ENCODE results near the gene SLC30A3.

Gene SLC30A3

DNA sequence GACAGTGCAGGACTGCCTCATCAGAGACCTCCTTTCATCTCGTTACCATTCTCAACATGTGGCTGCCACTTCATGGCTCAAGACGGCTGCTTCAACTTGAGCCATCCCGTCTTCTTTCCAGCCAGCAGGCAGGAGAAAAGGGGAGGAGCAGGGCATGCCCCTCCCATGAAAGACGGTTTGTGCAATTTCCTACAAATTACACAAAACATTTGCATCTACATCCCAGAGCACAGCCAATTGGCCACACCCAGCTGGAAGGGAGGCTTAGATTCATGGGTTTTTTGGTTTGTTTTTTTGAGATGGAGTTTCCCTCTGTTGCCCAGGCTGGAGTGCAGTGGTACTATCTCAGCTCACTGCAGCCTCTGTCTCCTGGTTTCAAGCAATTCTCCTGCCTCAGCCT lies 33.6 kb upstream of the SLC30A3 start:
- no peak overlapping the region for H3K4me3 ChIP-seq (ENCODE audit: low read length in 2 of 2)
- H3K9ac ChIP-seq (ENCODE audit: low read depth, low read length, poor library complexity): no peak overlapping the region
- H2BK15ac ChIP-seq (ENCODE audit: low read length): no peak overlapping the region
- H3K27ac ChIP-seq (replicated peaks; ENCODE audit: low read length): no peak overlapping the region
- H3K23ac ChIP-seq (ENCODE audit: low read depth, low read length, poor library complexity): no peak overlapping the region
- no CpG with 5 or more reads among the region's 4 CpGs for WGBS, 2 donors (ENCODE audit: extremely low coverage in 2 of 2, insufficient read length in 2 of 2, insufficient replicate concordance in 1 of 2)
- no peak for DNase-seq (ENCODE audit: low spot score)
- H3K36me3 ChIP-seq (replicated peaks in 1 of 2; ENCODE audit: control insufficient read depth in 2 of 2, insufficient read depth in 2 of 2, low read length in 2 of 2): no peaks in the 10 kb centered on the region
- no peaks in the 10 kb centered on the region for H3K9me3 ChIP-seq (replicated peaks in 1 of 2; ENCODE audit: control insufficient read depth in 2 of 2, insufficient read depth in 1 of 2, low read depth in 1 of 2, low read length in 2 of 2)
- no peak overlapping the region for H3K18ac ChIP-seq (ENCODE audit: low read length)
- H4K8ac ChIP-seq (ENCODE audit: low read depth, low read length): no peak overlapping the region
- no peaks in the 10 kb centered on the region for H3K79me1 ChIP-seq (ENCODE audit: low read depth, low read length)
- H2BK120ac ChIP-seq (ENCODE audit: low read depth, low read length): no peak overlapping the region
- no peak overlapping the region for H3K4ac ChIP-seq (ENCODE audit: low read length)
- no peak overlapping the region for H3K4me2 ChIP-seq (ENCODE audit: insufficient read depth, low read length, poor library complexity, severe bottlenecking)
- H3K27me3 ChIP-seq (ENCODE audit: control insufficient read depth in 3 of 3, insufficient read depth in 3 of 3, low read depth in 1 of 3, low read length in 3 of 3): peaks cover 0 to 59% (median 2%) of the 10 kb centered on the region in 3 experiments
- H4K91ac ChIP-seq (ENCODE audit: low read depth, low read length, poor library complexity): no peak overlapping the region
- H3K4me1 ChIP-seq (ENCODE audit: control insufficient read depth in 2 of 2, insufficient read depth in 1 of 2, low read depth in 1 of 2, low read length in 2 of 2): no peaks in the 10 kb centered on the region
- no peak overlapping the region for H3K14ac ChIP-seq (ENCODE audit: low read length)
- no peak overlapping the region for H2BK12ac ChIP-seq (ENCODE audit: low read length)
- H2BK5ac ChIP-seq (ENCODE audit: low read length): no peak overlapping the region
- H2AK5ac ChIP-seq (ENCODE audit: low read depth, low read length): no peak overlapping the region
- H2AFZ ChIP-seq (ENCODE audit: low read length): no peak overlapping the region

DNA sequence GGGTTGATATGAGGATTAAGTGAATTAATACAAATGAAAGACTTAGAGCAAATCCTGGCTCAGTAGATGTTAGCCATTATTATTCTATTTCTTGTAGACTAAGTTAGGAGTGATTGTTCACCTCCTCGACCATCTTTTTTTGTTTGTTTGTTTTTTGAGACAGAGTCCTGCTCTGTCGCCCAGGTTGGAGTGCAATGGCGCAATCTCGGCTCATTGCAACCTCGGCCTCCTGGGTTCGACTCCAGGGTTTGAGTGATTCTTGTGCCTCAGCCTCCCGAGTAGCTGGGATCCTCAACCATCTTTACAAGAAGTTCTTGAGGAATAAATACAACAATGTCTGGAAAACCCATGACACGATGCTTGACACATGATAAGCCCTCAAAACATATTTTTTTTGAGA lies 32.1 kb upstream of the SLC30A3 start:
- no peaks in the 10 kb centered on the region for H3K9me3 ChIP-seq (replicated peaks in 1 of 2; ENCODE audit: control insufficient read depth in 2 of 2, insufficient read depth in 1 of 2, low read depth in 1 of 2, low read length in 2 of 2)
- H4K91ac ChIP-seq (ENCODE audit: low read depth, low read length, poor library complexity): no peak overlapping the region
- no peaks in the 10 kb centered on the region for H3K4me1 ChIP-seq (ENCODE audit: control insufficient read depth in 2 of 2, insufficient read depth in 1 of 2, low read depth in 1 of 2, low read length in 2 of 2)
- no peak overlapping the region for H3K4ac ChIP-seq (ENCODE audit: low read length)
- H2BK5ac ChIP-seq (ENCODE audit: low read length): no peak overlapping the region
- H3K79me1 ChIP-seq (ENCODE audit: low read depth, low read length): no peaks in the 10 kb centered on the region
- no peak overlapping the region for H3K4me2 ChIP-seq (ENCODE audit: insufficient read depth, low read length, poor library complexity, severe bottlenecking)
- DNase-seq (ENCODE audit: low spot score): no peak
- H3K36me3 ChIP-seq (replicated peaks in 1 of 2; ENCODE audit: control insufficient read depth in 2 of 2, insufficient read depth in 2 of 2, low read length in 2 of 2): no peaks in the 10 kb centered on the region
- H2AK5ac ChIP-seq (ENCODE audit: low read depth, low read length): no peak overlapping the region
- H3K9ac ChIP-seq (ENCODE audit: low read depth, low read length, poor library complexity): no peak overlapping the region
- no peak overlapping the region for H2BK12ac ChIP-seq (ENCODE audit: low read length)
- no peak overlapping the region for H2AFZ ChIP-seq (ENCODE audit: low read length)
- H2BK120ac ChIP-seq (ENCODE audit: low read depth, low read length): no peak overlapping the region
- no peak overlapping the region for H4K8ac ChIP-seq (ENCODE audit: low read depth, low read length)
- no peak overlapping the region for H3K14ac ChIP-seq (ENCODE audit: low read length)
- H3K23ac ChIP-seq (ENCODE audit: low read depth, low read length, poor library complexity): no peak overlapping the region
- H3K18ac ChIP-seq (ENCODE audit: low read length): no peak overlapping the region
- no CpG with 5 or more reads among the region's 8 CpGs for WGBS, 2 donors (ENCODE audit: extremely low coverage in 2 of 2, insufficient read length in 2 of 2, insufficient replicate concordance in 1 of 2)
- peaks cover 0 to 73% (median 2%) of the 10 kb centered on the region in 3 experiments for H3K27me3 ChIP-seq (ENCODE audit: control insufficient read depth in 3 of 3, insufficient read depth in 3 of 3, low read depth in 1 of 3, low read length in 3 of 3)
- H2BK15ac ChIP-seq (ENCODE audit: low read length): no peak overlapping the region
- H3K4me3 ChIP-seq (ENCODE audit: low read length in 2 of 2): no peak overlapping the region
- H3K27ac ChIP-seq (replicated peaks; ENCODE audit: low read length): no peak overlapping the region

DNA sequence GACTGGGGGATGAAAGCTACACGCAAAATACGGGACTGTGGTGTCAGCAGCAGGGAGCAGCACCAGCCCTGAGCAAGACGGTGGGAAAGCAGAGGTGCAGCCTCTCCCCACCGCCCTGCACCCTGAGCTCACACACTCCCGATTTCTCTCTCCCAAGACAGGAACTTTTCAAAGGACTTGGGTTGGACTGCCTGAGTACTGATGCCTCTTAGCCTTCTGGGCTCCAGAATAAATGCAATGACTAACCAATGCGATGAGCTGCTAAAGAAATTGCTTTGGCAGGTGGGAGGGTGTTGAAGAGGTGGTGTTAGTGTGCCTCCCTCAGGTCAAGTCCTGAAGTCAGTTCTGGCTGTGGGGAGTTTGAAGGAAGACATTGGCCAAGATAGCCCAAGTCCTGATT lies 29.0 kb upstream of the SLC30A3 start:
- Histone ChIP-seq H2BK120ac (ENCODE audit: low read depth, low read length) (no peak overlapping the region), H3K79me1 (ENCODE audit: low read depth, low read length) (no peaks in the 10 kb centered on the region), H3K4me3 (ENCODE audit: low read length in 2 of 2) (no peak overlapping the region), H3K9ac (ENCODE audit: low read depth, low read length, poor library complexity) (no peak overlapping the region), H2BK15ac (ENCODE audit: low read length) (no peak overlapping the region), H2BK12ac (ENCODE audit: low read length) (no peak overlapping the region), H2BK5ac (ENCODE audit: low read length) (no peak overlapping the region), H4K8ac (ENCODE audit: low read depth, low read length) (no peak overlapping the region), H3K14ac (ENCODE audit: low read length) (no peak overlapping the region), H3K4ac (ENCODE audit: low read length) (no peak overlapping the region), H2AK5ac (ENCODE audit: low read depth, low read length) (no peak overlapping the region), H4K91ac (ENCODE audit: low read depth, low read length, poor library complexity) (no peak overlapping the region), H3K27me3 (ENCODE audit: control insufficient read depth in 3 of 3, insufficient read depth in 3 of 3, low read depth in 1 of 3, low read length in 3 of 3) (peaks cover 0 to 75% (median 2%) of the 10 kb centered on the region in 3 experiments), H3K18ac (ENCODE audit: low read length) (no peak overlapping the region), H3K4me1 (ENCODE audit: control insufficient read depth in 2 of 2, insufficient read depth in 1 of 2, low read depth in 1 of 2, low read length in 2 of 2) (no peaks in the 10 kb centered on the region), H3K4me2 (ENCODE audit: insufficient read depth, low read length, poor library complexity, severe bottlenecking) (no peak overlapping the region), H3K27ac (replicated peaks; ENCODE audit: low read length) (no peak overlapping the region), H3K9me3 (replicated peaks in 1 of 2; ENCODE audit: control insufficient read depth in 2 of 2, insufficient read depth in 1 of 2, low read depth in 1 of 2, low read length in 2 of 2) (no peaks in the 10 kb centered on the region), H3K23ac (ENCODE audit: low read depth, low read length, poor library complexity) (no peak overlapping the region), H2AFZ (ENCODE audit: low read length) (no peak overlapping the region), H3K36me3 (replicated peaks in 1 of 2; ENCODE audit: control insufficient read depth in 2 of 2, insufficient read depth in 2 of 2, low read length in 2 of 2) (no peaks in the 10 kb centered on the region)
- no CpG with 5 or more reads among the region's 6 CpGs for WGBS, 2 donors (ENCODE audit: extremely low coverage in 2 of 2, insufficient read length in 2 of 2, insufficient replicate concordance in 1 of 2)
- no peak for DNase-seq (ENCODE audit: low spot score)

DNA sequence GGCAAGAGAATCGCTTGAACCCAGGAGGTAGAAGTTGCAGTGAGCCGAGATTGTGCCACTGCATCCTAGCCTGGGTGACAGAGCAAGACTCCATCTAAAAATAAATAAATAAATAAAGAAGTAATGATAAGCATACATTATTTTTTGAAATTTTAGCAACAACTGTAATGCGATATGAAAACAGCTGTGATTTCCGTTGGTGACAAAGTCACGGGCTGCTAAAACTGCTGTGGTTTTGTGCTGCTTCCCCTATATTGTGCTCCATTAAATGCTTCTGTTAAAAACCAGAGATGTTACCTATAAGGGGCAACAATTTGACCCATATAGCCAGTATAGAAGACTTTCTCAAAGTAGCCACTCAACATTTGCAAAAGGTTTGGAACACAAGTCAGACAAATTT lies 27.7 kb upstream of the SLC30A3 start:
- Histone ChIP-seq H3K27ac (replicated peaks; ENCODE audit: low read length) (no peak overlapping the region), H3K4me1 (ENCODE audit: control insufficient read depth in 2 of 2, insufficient read depth in 1 of 2, low read depth in 1 of 2, low read length in 2 of 2) (no peaks in the 10 kb centered on the region), H3K9me3 (replicated peaks in 1 of 2; ENCODE audit: control insufficient read depth in 2 of 2, insufficient read depth in 1 of 2, low read depth in 1 of 2, low read length in 2 of 2) (no peaks in the 10 kb centered on the region), H2BK5ac (ENCODE audit: low read length) (no peak overlapping the region), H2BK120ac (ENCODE audit: low read depth, low read length) (no peak overlapping the region), H2AFZ (ENCODE audit: low read length) (no peak overlapping the region), H3K4me2 (ENCODE audit: insufficient read depth, low read length, poor library complexity, severe bottlenecking) (no peak overlapping the region), H2BK15ac (ENCODE audit: low read length) (no peak overlapping the region), H3K18ac (ENCODE audit: low read length) (no peak overlapping the region), H2AK5ac (ENCODE audit: low read depth, low read length) (no peak overlapping the region), H3K4me3 (ENCODE audit: low read length in 2 of 2) (no peak overlapping the region), H4K8ac (ENCODE audit: low read depth, low read length) (no peak overlapping the region), H3K23ac (ENCODE audit: low read depth, low read length, poor library complexity) (no peak overlapping the region), H2BK12ac (ENCODE audit: low read length) (no peak overlapping the region), H3K14ac (ENCODE audit: low read length) (no peak overlapping the region), H4K91ac (ENCODE audit: low read depth, low read length, poor library complexity) (no peak overlapping the region), H3K4ac (ENCODE audit: low read length) (no peak overlapping the region), H3K9ac (ENCODE audit: low read depth, low read length, poor library complexity) (no peak overlapping the region), H3K27me3 (ENCODE audit: control insufficient read depth in 3 of 3, insufficient read depth in 3 of 3, low read depth in 1 of 3, low read length in 3 of 3) (peaks cover 0 to 84% (median 2%) of the 10 kb centered on the region in 3 experiments), H3K36me3 (replicated peaks in 1 of 2; ENCODE audit: control insufficient read depth in 2 of 2, insufficient read depth in 2 of 2, low read length in 2 of 2) (no peaks in the 10 kb centered on the region), H3K79me1 (ENCODE audit: low read depth, low read length) (no peaks in the 10 kb centered on the region)
- WGBS, 2 donors (ENCODE audit: extremely low coverage in 2 of 2, insufficient read length in 2 of 2, insufficient replicate concordance in 1 of 2): no CpG with 5 or more reads among the region's 5 CpGs
- DNase-seq (ENCODE audit: low spot score): no peak

Data from neuronal stem cell (in vitro differentiated cells).